Ammon's horn (tissue), 1 donor: ENCODE data around the gene AP3S1.
"Not testable (repeated sequence)": the region's sequence is repeated elsewhere in the genome, so short reads cannot be mapped to it uniquely, and the experiment has no call there.

ENCODE experiments used
- DNase-seq: peaks from one replicate; pipeline ENCODE4 v3.0.0-alpha.2; 2016; ENCODE audit warnings: low spot score

Gene AP3S1

GRCh38 chr5:115841382-115842088 lies at the start of gene AP3S1, which contains the start of gene ATG12:
TSS of gene AP3S1 (plus strand) at chr5:115841935. CDS start at chr5:115842038, 103 bp downstream.
TSS of gene ATG12 (minus strand) at chr5:115841565. CDS start at chr5:115841552, 13 bp downstream.
- peak; percentile 95 for DNase-seq

GRCh38 chr5:115795700-115796099 lies 46.0 kb upstream of the AP3S1 start:
- no peak for DNase-seq

GRCh38 chr5:115796656-115797055 lies 45.1 kb upstream of the AP3S1 start:
- no peak for DNase-seq

- no peak for DNase-seq
Measured at GRCh38 chr5:115798252-115798651, 43.5 kb upstream of the AP3S1 start.

- no peak for DNase-seq
Measured at GRCh38 chr5:115800108-115800507, 41.6 kb upstream of the AP3S1 start.

- no peak for DNase-seq
Measured at GRCh38 chr5:115801152-115801551, 40.6 kb upstream of the AP3S1 start.

- DNase-seq: no peak
Measured at GRCh38 chr5:115801984-115802383, 39.8 kb upstream of the AP3S1 start.

GRCh38 chr5:115806986-115807653 lies 34.6 kb upstream of the AP3S1 start:
- DNase-seq: no peak

GRCh38 chr5:115807654-115808052 lies 34.1 kb upstream of the AP3S1 start:
- DNase-seq: no peak

GRCh38 chr5:115808066-115808465 lies 33.7 kb upstream of the AP3S1 start:
- not testable (repeated sequence) for DNase-seq

- no peak for DNase-seq
Measured at GRCh38 chr5:115809946-115810345, 31.8 kb upstream of the AP3S1 start.

- no peak for DNase-seq
Measured at GRCh38 chr5:115810761-115811160, 31.0 kb upstream of the AP3S1 start.

GRCh38 chr5:115811406-115811805 lies 30.3 kb upstream of the AP3S1 start:
- DNase-seq: no peak

- DNase-seq: no peak
Measured at GRCh38 chr5:115812372-115812771, 29.4 kb upstream of the AP3S1 start.

- no peak for DNase-seq
Measured at GRCh38 chr5:115813719-115814118, 28.0 kb upstream of the AP3S1 start.

- DNase-seq: no peak
Measured at GRCh38 chr5:115815006-115815692, 26.6 kb upstream of the AP3S1 start.

GRCh38 chr5:115815693-115816225 lies 26.0 kb upstream of the AP3S1 start:
- DNase-seq: peak; percentile 20

- DNase-seq: peak; percentile 86
Measured at GRCh38 chr5:115816226-115817081, 25.3 kb upstream of the AP3S1 start, which contains the start of gene CDO1. TSS of gene CDO1 (minus strand) at chr5:115816659. CDS start at chr5:115816397, 262 bp downstream.

- DNase-seq: no peak
Measured at GRCh38 chr5:115817386-115817785, 24.3 kb upstream of the AP3S1 start.

GRCh38 chr5:115818821-115819220 lies 22.9 kb upstream of the AP3S1 start:
- DNase-seq: peak; percentile 25

GRCh38 chr5:115820846-115821245 lies 20.9 kb upstream of the AP3S1 start:
- DNase-seq: no peak

GRCh38 chr5:115824983-115825382 lies 16.8 kb upstream of the AP3S1 start:
- DNase-seq: not testable (repeated sequence)
